ENCODE data around the gene MT1E.
A peak's percentile ranks its signal among the peaks of the same experiment; 100 is the strongest.
"Not testable (repeated sequence)": the region's sequence is repeated elsewhere in the genome, so short reads cannot be mapped to it uniquely, and the experiment has no call there.

The MT1E gene

DNA sequence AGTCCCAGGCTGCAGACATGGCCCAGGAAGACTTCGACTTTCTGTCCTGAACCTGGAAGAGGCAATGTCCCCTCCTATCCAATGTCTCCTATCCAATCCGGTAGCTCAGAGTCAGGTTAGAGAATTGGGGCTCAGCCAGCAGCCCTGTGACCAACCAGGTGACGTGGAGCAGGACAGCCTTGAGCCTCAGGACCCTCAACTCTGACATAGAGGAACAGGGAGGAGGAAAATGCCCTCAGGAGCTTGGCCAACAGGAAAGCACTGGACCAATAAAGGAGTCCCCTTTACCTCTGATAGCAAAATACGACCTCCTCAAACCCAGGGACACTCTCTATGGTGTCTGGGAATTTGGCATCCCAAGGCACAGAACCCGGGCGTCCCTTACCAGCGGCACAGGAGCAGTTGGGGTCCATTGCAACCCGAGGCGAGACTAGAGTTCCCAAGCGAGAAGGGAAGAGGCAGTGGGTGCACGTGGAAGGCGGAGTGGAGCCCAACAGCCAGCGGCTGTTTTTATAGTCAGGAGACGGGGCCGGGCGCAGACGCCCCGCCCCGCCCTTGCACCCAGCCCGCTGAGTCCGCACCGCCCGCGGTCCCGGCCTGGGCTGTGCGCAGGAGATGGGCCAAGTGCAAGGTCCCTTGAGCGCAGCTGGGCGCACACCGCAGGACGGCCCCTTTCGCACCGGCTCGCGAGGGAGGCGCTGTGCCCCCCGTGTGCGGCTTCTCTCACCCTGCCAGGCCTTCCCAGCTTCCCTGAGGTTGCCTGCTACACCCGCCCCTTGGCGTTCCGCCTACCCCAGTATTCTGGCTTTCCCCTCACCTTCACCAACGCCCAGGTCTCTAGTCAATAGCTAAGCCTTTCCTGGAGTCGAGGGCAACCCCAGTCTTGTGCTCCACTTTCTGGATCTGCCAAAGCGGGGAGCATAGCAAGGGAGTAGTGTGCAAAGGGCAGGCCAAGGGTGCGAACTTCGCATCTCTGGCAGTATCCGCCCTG is 42.3 kb downstream of the MT1E start, which contains the start of gene MT1G:
TSS of gene MT1G (minus strand) at position 485 of the 991 bp plus-strand sequence. CDS start at position 413, 72 bp downstream.
- TF ChIP-seq, protein P1, sequence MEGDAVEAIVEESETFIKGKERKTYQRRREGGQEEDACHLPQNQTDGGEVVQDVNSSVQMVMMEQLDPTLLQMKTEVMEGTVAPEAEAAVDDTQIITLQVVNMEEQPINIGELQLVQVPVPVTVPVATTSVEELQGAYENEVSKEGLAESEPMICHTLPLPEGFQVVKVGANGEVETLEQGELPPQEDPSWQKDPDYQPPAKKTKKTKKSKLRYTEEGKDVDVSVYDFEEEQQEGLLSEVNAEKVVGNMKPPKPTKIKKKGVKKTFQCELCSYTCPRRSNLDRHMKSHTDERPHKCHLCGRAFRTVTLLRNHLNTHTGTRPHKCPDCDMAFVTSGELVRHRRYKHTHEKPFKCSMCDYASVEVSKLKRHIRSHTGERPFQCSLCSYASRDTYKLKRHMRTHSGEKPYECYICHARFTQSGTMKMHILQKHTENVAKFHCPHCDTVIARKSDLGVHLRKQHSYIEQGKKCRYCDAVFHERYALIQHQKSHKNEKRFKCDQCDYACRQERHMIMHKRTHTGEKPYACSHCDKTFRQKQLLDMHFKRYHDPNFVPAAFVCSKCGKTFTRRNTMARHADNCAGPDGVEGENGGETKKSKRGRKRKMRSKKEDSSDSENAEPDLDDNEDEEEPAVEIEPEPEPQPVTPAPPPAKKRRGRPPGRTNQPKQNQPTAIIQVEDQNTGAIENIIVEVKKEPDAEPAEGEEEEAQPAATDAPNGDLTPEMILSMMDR (IDR thresholded peaks at IDR 0.05; ENCODE audit: control insufficient read depth, extremely low read depth, insufficient read depth): no peak
- peak; percentile 15 for DNase-seq (ENCODE audit: low read depth)
- peak within 1 kb of the TSS; percentile 50 for H3K4me3 ChIP-seq (ENCODE audit: low read depth, low read length)

GRCh38 chr16:56669005-56669839 is 43.6 kb downstream of the MT1E start, which contains the start of gene MT1H:
MT1H (plus strand) TSS chr16:56669814; CDS start chr16:56669885, 71 bp downstream.
- H3K4me3 ChIP-seq (ENCODE audit: low read depth, low read length): no peak within 1 kb of the TSS
- DNase-seq (ENCODE audit: low read depth): no peak
- TF ChIP-seq, protein P1 (IDR thresholded peaks at IDR 0.05; ENCODE audit: control insufficient read depth, extremely low read depth, insufficient read depth): no peak

DNA sequence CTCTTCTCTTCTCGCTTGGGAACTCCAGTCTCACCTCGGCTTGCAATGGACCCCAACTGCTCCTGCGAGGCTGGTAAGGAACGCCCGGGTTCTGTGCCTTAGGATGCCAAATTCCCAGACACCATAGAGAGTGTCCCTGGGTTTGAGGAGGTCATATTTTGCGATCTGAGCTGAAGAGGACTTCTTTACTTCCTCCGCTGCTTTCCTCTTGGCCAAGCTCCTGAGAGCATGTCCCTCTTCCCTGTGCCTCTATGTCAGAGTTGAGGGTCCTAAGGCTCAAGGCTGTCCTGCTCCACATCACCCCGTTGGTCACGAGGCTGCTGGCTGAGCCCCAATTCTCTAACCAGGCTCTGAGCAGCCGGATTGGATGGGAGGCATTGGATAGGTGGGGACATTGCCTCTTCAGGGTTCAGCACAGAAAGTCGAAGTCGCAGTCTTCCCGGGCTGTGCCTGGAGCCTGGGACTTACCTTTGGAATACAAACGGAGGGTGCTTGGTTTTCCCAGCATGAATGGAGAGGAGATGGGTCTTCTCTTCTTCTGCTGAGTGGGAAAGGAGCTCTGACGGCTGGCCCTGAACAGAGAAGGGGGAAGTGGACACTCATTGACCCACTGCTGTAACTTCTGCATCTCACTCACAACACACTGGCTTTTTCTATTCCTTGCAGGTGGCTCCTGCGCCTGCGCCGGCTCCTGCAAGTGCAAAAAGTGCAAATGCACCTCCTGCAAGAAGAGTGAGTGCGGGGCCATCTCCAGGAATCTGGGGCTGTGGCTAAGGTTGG is 44.4 kb downstream of the MT1E start:
- no peak for DNase-seq (ENCODE audit: low read depth)
- TF ChIP-seq, protein P1 (IDR thresholded peaks at IDR 0.05; ENCODE audit: control insufficient read depth, extremely low read depth, insufficient read depth): no peak
- H3K4me3 ChIP-seq (ENCODE audit: low read depth, low read length): no peak overlapping the region

DNA sequence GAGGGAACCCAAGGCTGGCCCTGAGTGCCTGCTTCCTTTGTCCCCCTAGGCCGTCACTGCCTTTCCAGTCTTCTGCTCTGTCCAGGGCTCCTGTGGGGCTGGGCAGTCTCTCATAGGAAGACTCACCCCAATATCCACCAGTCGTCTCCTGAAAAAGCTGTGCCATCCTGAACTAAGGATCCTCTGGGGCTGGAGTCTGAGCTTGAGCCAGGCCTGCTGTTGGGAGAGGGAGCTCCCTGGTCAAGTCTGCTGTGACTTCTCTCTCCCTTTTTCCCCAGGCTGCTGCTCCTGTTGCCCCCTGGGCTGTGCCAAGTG is 45.0 kb downstream of the MT1E start:
- no peak for DNase-seq (ENCODE audit: low read depth)
- TF ChIP-seq, protein P1 (IDR thresholded peaks at IDR 0.05; ENCODE audit: control insufficient read depth, extremely low read depth, insufficient read depth): no peak

GRCh38 chr16:56671691-56672090 is 46.1 kb downstream of the MT1E start:
- H3K4me3 ChIP-seq (ENCODE audit: low read depth, low read length); DNase-seq (ENCODE audit: low read depth): not testable (repeated sequence)

More for the DNA sequence above, 45.0 kb downstream of the MT1E start:
- no peak overlapping the region for H3K4me3 ChIP-seq (ENCODE audit: low read depth, low read length)

DNA sequence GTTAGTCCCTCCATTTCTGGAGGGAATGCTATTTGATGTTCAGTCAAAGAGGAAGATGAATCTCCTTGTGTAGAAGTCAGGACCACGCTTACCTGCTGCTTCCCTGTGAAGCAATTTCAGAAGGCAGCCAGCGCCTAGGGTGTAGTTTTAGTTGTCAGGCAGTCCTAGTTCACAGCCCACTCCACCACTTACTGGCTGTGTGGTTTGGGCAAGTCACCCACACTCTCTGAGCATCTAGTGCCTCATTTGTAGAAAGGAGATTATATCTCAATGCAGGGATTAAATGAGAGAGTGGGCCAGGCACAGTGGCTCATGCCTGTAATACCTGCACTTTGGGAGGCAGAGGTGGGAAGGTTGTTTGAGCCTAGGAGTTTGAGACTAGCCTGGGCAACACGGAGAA is 46.6 kb downstream of the MT1E start:
- DNase-seq (ENCODE audit: low read depth); H3K4me3 ChIP-seq (ENCODE audit: low read depth, low read length): not testable (repeated sequence)

- TF ChIP-seq, protein P1 (IDR thresholded peaks at IDR 0.05; ENCODE audit: control insufficient read depth, extremely low read depth, insufficient read depth): no peak
- H3K4me3 ChIP-seq (ENCODE audit: low read depth, low read length): no peak overlapping the region
- no peak for DNase-seq (ENCODE audit: low read depth)
Measured at GRCh38 chr16:56672761-56673536, 47.4 kb downstream of the MT1E start.

Data from LNCaP clone FGC (cell line).